Ectodermal cell (in vitro differentiated cells): ENCODE data around the gene OBP2B.
"Not testable (repeated sequence)": the region's sequence is repeated elsewhere in the genome, so short reads cannot be mapped to it uniquely, and the experiment has no call there.

Source experiments
- H3K27ac ChIP-seq: 2 replicates; pipeline ENCODE4 v1.7.0; 2013; ENCODE audit warnings: mild to moderate bottlenecking, low read depth, low read length; ENCODE audit not compliant: insufficient read depth, poor library complexity, severe bottlenecking
- H3K27me3 ChIP-seq: 2 replicates; pipeline ENCODE4 v1.7.0; 2013; ENCODE audit warnings: mild to moderate bottlenecking, low read length; ENCODE audit not compliant: insufficient read depth, control insufficient read depth, poor library complexity, severe bottlenecking
- H3K36me3 ChIP-seq: one replicate; pipeline ENCODE4 v1.7.0; 2013; ENCODE audit warnings: low read length; ENCODE audit not compliant: control insufficient read depth, insufficient read depth
- H3K4me1 ChIP-seq: one replicate; pipeline ENCODE4 v1.7.0; 2013; ENCODE audit warnings: low read length; ENCODE audit not compliant: control insufficient read depth, insufficient read depth
- H3K4me3 ChIP-seq: 2 replicates; pipeline ENCODE4 v1.7.0; 2013; ENCODE audit warnings: low read depth, low read length, control low read depth; ENCODE audit not compliant: insufficient read depth
- H3K9me3 ChIP-seq: 2 replicates; pipeline ENCODE4 v1.7.0; 2013; ENCODE audit warnings: mild to moderate bottlenecking, low read length, moderate library complexity; ENCODE audit not compliant: control insufficient read depth
- WGBS, 2 experiments: methylation state at CpG; one replicate each; pipeline ENCODE4 v1.1.7; 2013; ENCODE audit warnings: missing lambda C conversion rate in 2 of 2; 5-methylcytosine and 5-hydroxymethylcytosine counted together

Gene OBP2B

GRCh38 chr9:133251773-133252172 is 42.7 kb upstream of the OBP2B start:
- Histone ChIP-seq H3K4me3 (no peak overlapping the region), H3K27me3 (no peaks in the 10 kb centered on the region), H3K9me3 (no peaks in the 10 kb centered on the region), H3K27ac (no peak overlapping the region), H3K36me3 (no peaks in the 10 kb centered on the region), H3K4me1 (no peaks in the 10 kb centered on the region)
- WGBS, 2 experiments = 94 to 96% methylated on average over 11 of the region's 11 CpGs

- WGBS, 2 experiments = 86 to 92% methylated on average over 3 to 6 of the region's 6 CpGs
- H3K27me3 ChIP-seq, H3K9me3 ChIP-seq: not testable (repeated sequence)
Measured at GRCh38 chr9:133251221-133251620, 42.2 kb upstream of the OBP2B start.

GRCh38 chr9:133250741-133251170 is 41.7 kb upstream of the OBP2B start:
- H3K9me3 ChIP-seq = no peaks in the 10 kb centered on the region
- H3K4me1 ChIP-seq = no peaks in the 10 kb centered on the region
- H3K36me3 ChIP-seq = no peaks in the 10 kb centered on the region
- H3K27ac ChIP-seq = no peak overlapping the region
- H3K27me3 ChIP-seq = no peaks in the 10 kb centered on the region
- H3K4me3 ChIP-seq = no peak overlapping the region
- WGBS, 2 experiments = 89 to 94% methylated on average over 5 of the region's 5 CpGs

More at GRCh38 chr9:133251221-133251620, 42.2 kb upstream of the OBP2B start:
- H3K27ac ChIP-seq, H3K4me3 ChIP-seq, H3K4me1 ChIP-seq, H3K36me3 ChIP-seq: not testable (repeated sequence)

GRCh38 chr9:133249337-133249736 is 40.3 kb upstream of the OBP2B start:
- Histone ChIP-seq H3K4me3 (no peak overlapping the region), H3K36me3 (no peaks in the 10 kb centered on the region), H3K9me3 (no peaks in the 10 kb centered on the region), H3K27me3 (no peaks in the 10 kb centered on the region), H3K27ac (no peak overlapping the region), H3K4me1 (no peaks in the 10 kb centered on the region)
- WGBS, 2 experiments = 93 to 96% methylated on average over 1 of the region's 1 CpG

GRCh38 chr9:133248726-133249295 is 39.8 kb upstream of the OBP2B start:
- Histone ChIP-seq H3K27me3 (no peaks in the 10 kb centered on the region), H3K4me3 (no peak overlapping the region), H3K36me3 (no peaks in the 10 kb centered on the region), H3K27ac (no peak overlapping the region), H3K4me1 (no peaks in the 10 kb centered on the region), H3K9me3 (no peaks in the 10 kb centered on the region)
- WGBS, 2 experiments = 92 to 94% methylated on average over 8 of the region's 8 CpGs

- Histone ChIP-seq H3K4me3 (no peak overlapping the region), H3K27me3 (peaks cover 4% of the 10 kb centered on the region), H3K9me3 (no peaks in the 10 kb centered on the region), H3K27ac (no peak overlapping the region), H3K4me1 (no peaks in the 10 kb centered on the region), H3K36me3 (no peaks in the 10 kb centered on the region)
- WGBS, 2 experiments = 89 to 90% methylated on average over 6 of the region's 6 CpGs
Measured at GRCh38 chr9:133247632-133248031, 38.6 kb upstream of the OBP2B start.

GRCh38 chr9:133246991-133247390 is 37.9 kb upstream of the OBP2B start:
- 85 to 87% methylated on average over 6 of the region's 6 CpGs for WGBS, 2 experiments
- H3K4me1 ChIP-seq = no peaks in the 10 kb centered on the region
- peaks cover 4% of the 10 kb centered on the region for H3K27me3 ChIP-seq
- no peak overlapping the region for H3K27ac ChIP-seq
- no peaks in the 10 kb centered on the region for H3K9me3 ChIP-seq
- H3K4me3 ChIP-seq = no peak overlapping the region
- no peaks in the 10 kb centered on the region for H3K36me3 ChIP-seq

- H3K9me3 ChIP-seq = no peaks in the 10 kb centered on the region
- H3K27ac ChIP-seq = no peak overlapping the region
- no peaks in the 10 kb centered on the region for H3K4me1 ChIP-seq
- H3K4me3 ChIP-seq = no peak overlapping the region
- peaks cover 4% of the 10 kb centered on the region for H3K27me3 ChIP-seq
- H3K36me3 ChIP-seq = no peaks in the 10 kb centered on the region
- 89 to 90% methylated on average over 16 of the region's 16 CpGs for WGBS, 2 experiments
Measured at GRCh38 chr9:133246562-133246961, 37.5 kb upstream of the OBP2B start.

- Histone ChIP-seq H3K9me3 (no peaks in the 10 kb centered on the region), H3K4me1 (peaks cover 4% of the 10 kb centered on the region), H3K36me3 (no peaks in the 10 kb centered on the region), H3K4me3 (no peak overlapping the region), H3K27me3 (peaks cover 12% of the 10 kb centered on the region), H3K27ac (no peak overlapping the region)
- WGBS, 2 experiments = 92% methylated on average over 4 of the region's 8 CpGs
Measured at GRCh38 chr9:133242991-133243390, 33.9 kb upstream of the OBP2B start.

GRCh38 chr9:133242241-133242640 is 33.2 kb upstream of the OBP2B start:
- no peaks in the 10 kb centered on the region for H3K9me3 ChIP-seq
- H3K27me3 ChIP-seq = peaks cover 19% of the 10 kb centered on the region
- H3K4me3 ChIP-seq = no peak overlapping the region
- WGBS, 2 experiments = 82 to 83% methylated on average over 14 of the region's 14 CpGs
- H3K27ac ChIP-seq = no peak overlapping the region
- peaks cover 4% of the 10 kb centered on the region for H3K4me1 ChIP-seq
- no peaks in the 10 kb centered on the region for H3K36me3 ChIP-seq
